Measurements from ENCODE around the gene EIF4G3. TPM values are rescaled to one million over a fixed set of nuclear protein-coding genes. Genes with fewer than 3 reads are reported as not detected.
"Not testable (repeated sequence)": the region's sequence is repeated elsewhere in the genome, so short reads cannot be mapped to it uniquely, and the experiment has no call there.

The EIF4G3 gene
- total RNA-seq, 4 donors from 2014 or later: 28.3 to 55.5 (median 35.5) TPM

DNA sequence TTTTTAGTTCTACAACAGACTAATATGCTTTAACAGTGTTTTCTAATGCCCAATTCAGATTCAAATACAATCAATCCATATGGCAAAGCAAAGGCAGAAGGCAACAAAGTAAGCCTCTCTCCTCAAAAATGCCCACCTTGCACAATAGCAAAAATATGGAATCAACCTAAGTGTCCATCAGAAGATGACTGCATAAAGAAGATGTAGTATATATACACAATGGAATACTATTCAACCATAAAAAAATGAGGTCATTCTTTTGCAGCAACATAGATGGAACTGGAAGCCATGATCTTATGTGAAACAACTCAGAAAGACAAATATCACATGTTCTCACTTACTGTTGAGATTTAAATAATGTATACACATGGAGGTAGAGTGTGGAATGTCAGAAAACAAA lies 80.7 kb downstream of the EIF4G3 start:
- no peaks in the 10 kb centered on the region for H3K27me3 ChIP-seq
- TF ChIP-seq, protein P1, sequence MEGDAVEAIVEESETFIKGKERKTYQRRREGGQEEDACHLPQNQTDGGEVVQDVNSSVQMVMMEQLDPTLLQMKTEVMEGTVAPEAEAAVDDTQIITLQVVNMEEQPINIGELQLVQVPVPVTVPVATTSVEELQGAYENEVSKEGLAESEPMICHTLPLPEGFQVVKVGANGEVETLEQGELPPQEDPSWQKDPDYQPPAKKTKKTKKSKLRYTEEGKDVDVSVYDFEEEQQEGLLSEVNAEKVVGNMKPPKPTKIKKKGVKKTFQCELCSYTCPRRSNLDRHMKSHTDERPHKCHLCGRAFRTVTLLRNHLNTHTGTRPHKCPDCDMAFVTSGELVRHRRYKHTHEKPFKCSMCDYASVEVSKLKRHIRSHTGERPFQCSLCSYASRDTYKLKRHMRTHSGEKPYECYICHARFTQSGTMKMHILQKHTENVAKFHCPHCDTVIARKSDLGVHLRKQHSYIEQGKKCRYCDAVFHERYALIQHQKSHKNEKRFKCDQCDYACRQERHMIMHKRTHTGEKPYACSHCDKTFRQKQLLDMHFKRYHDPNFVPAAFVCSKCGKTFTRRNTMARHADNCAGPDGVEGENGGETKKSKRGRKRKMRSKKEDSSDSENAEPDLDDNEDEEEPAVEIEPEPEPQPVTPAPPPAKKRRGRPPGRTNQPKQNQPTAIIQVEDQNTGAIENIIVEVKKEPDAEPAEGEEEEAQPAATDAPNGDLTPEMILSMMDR (IDR thresholded peaks at IDR 0.05): no peak
- TF ChIP-seq POLR2A (IDR thresholded peaks at IDR 0.05): no peak
- H3K27ac ChIP-seq: no peak overlapping the region
- no peaks in the 10 kb centered on the region for H3K9me3 ChIP-seq
- H3K36me3 ChIP-seq: peaks cover 0 to 3% (median 0%) of the 10 kb centered on the region in 3 donors
- DNase-seq: no peak
- no peak overlapping the region for H3K4me3 ChIP-seq
- intact Hi-C loops (cut with DNase I): no loop called here
- H3K4me1 ChIP-seq: peaks cover 0 to 24% (median 0%) of the 10 kb centered on the region in 3 donors

DNA sequence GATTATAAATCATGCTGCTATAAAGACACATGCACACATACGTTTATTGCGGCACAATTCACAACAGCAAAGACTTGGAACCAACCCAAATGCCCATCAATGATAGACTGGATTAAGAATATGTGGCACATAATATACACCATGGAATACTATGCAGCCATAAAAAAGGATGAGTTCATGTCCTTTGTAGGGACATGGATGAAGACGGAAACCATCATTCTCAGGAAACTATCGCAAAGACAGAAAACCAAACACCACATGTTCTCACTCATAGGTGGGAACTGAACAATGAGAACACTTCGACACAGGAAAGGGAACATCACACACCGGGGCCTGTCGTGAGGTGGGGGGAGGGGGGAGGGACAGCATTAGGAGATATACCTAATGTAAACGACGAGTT lies 82.4 kb downstream of the EIF4G3 start:
- intact Hi-C loops (cut with DNase I); H3K27me3 ChIP-seq; H3K27ac ChIP-seq; DNase-seq; H3K9me3 ChIP-seq; H3K36me3 ChIP-seq; H3K4me3 ChIP-seq: not testable (repeated sequence)
- WGBS, 2 donors: 87 to 91% methylated on average over 8 to 9 of the region's 9 CpGs
- peaks cover 4 to 29% (median 13%) of the 10 kb centered on the region in 3 donors for H3K4me1 ChIP-seq

DNA sequence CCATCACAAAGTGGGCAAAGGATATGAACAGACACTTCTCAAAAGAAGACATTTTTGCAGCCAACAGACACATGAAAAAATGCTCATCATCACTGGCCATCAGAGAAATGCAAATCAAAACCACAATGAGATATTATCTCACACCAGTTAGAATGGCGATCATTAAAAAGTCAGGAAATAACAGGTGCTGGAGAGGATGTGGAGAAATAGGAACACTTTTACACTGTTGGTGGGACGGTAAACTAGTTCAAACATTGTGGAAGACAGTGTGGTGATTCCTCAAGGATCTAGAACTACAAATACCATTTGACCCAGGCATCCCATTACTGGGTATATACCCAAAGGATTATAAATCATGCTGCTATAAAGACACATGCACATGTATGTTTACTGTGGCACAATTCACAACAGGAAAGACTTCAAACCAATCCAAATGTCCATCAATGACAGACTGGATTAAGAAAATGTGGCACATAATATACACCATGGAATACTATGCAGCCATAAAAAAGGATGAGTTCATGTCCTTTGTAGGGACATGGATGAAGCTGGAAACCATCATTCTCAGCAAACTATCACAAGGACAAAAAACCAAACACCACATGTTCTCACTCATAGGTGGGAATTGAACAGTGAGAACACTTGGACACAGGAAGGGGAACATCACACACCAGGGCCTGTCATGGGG lies 83.3 kb downstream of the EIF4G3 start:
- H3K36me3 ChIP-seq; H3K9me3 ChIP-seq; H3K27ac ChIP-seq; DNase-seq; H3K27me3 ChIP-seq; H3K4me3 ChIP-seq; intact Hi-C loops (cut with DNase I): not testable (repeated sequence)
- H3K4me1 ChIP-seq: peaks cover 4 to 25% (median 13%) of the 10 kb centered on the region in 3 donors
- WGBS, 2 donors: 97 to 100% methylated on average over 2 of the region's 2 CpGs

DNA sequence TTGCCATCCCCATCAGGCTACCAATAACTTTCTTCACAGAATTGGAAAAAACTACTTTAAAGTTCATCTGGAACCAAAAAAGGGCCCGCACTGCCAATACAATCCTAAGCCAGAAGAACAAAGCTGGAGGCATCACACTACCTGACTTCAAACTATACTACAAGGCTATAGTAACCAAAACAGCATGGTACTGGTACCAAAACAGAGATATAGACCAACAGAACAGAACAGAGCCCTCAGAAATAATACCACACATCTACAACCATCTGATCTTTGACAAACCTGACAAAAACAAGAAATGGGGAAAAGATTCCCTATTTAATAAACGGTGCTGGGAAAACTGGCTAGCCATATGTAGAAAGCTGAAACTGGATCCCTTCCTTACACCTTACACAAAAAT lies 84.2 kb downstream of the EIF4G3 start:
- H3K4me1 ChIP-seq: peaks cover 4 to 25% (median 13%) of the 10 kb centered on the region in 3 donors
- H3K9me3 ChIP-seq; H3K4me3 ChIP-seq; DNase-seq; H3K27me3 ChIP-seq; intact Hi-C loops (cut with DNase I); H3K27ac ChIP-seq: not testable (repeated sequence)
- H3K36me3 ChIP-seq: peaks cover 0 to 12% (median 0%) of the 10 kb centered on the region in 3 donors
- WGBS, 2 donors: 75 to 100% methylated on average over 1 to 2 of the region's 2 CpGs

- peaks cover 0 to 25% (median 0%) of the 10 kb centered on the region in 3 donors for H3K36me3 ChIP-seq
- H3K27me3 ChIP-seq; DNase-seq; intact Hi-C loops (cut with DNase I); H3K9me3 ChIP-seq; H3K27ac ChIP-seq; H3K4me3 ChIP-seq: not testable (repeated sequence)
- WGBS, 2 donors: 54 to 73% methylated on average over 11 of the region's 11 CpGs
- peaks cover 4 to 25% (median 13%) of the 10 kb centered on the region in 3 donors for H3K4me1 ChIP-seq
Observed at GRCh38 chr1:21091053-21091690, 85.5 kb downstream of the EIF4G3 start.

DNA sequence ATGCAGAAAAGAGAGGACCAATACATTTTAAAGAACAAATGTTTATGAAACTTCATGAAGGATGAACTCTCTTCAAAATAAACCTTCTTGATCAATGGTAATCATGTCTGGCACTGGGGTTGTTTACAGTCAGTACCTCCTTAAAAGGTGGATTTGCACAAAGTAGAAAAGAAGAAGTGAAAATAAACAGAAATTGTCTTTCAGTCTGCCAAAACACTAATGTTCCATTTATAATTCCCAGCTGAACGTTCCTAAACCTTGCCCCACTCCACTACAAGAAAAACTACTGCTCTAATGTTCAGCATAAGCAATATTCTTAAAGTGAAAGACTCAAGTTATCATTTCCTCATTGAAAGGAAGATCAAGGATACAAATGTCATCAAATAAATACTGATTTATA lies 86.2 kb downstream of the EIF4G3 start:
- Histone ChIP-seq H3K27me3 (no peaks in the 10 kb centered on the region), H3K36me3 (peaks cover 0 to 31% (median 0%) of the 10 kb centered on the region in 3 donors), H3K9me3 (no peaks in the 10 kb centered on the region), H3K27ac (no peak overlapping the region), H3K4me1 (peaks cover 4 to 25% (median 13%) of the 10 kb centered on the region in 3 donors), H3K4me3 (no peak overlapping the region)
- 3 to 12% methylated on average over 1 of the region's 1 CpG for WGBS, 2 donors
- intact Hi-C loops (cut with DNase I): no loop called here
- no peak for TF ChIP-seq POLR2A (IDR thresholded peaks at IDR 0.05)
- TF ChIP-seq, protein P1 (IDR thresholded peaks at IDR 0.05): no peak
- DNase-seq: no peak

DNA sequence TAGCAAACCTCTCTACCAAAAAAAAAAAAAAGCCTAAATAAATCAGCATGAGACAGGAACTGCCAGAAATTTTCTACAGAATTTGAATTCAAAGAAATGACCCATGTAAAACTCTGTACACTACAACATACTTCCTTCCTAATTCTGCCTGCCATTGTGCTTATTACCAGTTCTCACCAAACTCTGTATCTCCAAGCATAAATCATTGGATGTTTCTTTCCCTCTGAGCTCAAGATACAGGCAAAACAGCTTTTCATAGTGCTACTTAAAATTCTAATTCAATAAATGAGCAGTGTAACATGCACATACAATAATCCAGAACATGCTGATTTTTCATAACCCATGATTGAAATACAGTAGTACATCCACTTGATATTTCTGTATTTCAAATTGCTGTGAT lies 87.0 kb downstream of the EIF4G3 start:
- intact Hi-C loops (cut with DNase I): no loop called here
- TF ChIP-seq, protein P1 (IDR thresholded peaks at IDR 0.05): no peak
- no peak for TF ChIP-seq POLR2A (IDR thresholded peaks at IDR 0.05)
- no peak overlapping the region for H3K27ac ChIP-seq

More for the DNA sequence above, 87.0 kb downstream of the EIF4G3 start:
- DNase-seq: no peak
- no peaks in the 10 kb centered on the region for H3K27me3 ChIP-seq
- H3K36me3 ChIP-seq: peaks cover 0 to 32% (median 0%) of the 10 kb centered on the region in 3 donors
- H3K4me1 ChIP-seq: peaks cover 4 to 25% (median 13%) of the 10 kb centered on the region in 3 donors
- H3K4me3 ChIP-seq: no peak overlapping the region
- H3K9me3 ChIP-seq: no peaks in the 10 kb centered on the region

Measured in esophagus squamous epithelium (tissue), 5 donors.